BLaER1 treated with 17β-estradiol and CSF1 and Interleukin-3, amounts not matched to agents 10 nM and 100 nM (cell line): ENCODE results near the gene C5orf52.

ENCODE experiments used
- H3K27ac ChIP-seq, 11 experiments: shearing (Covaris generic); formaldehyde crosslinking; 2 replicates each; pipeline ENCODE4 v1.8.1; 2022
- H3K27me3 ChIP-seq, 11 experiments: shearing (Covaris generic); formaldehyde crosslinking; 2 replicates each; pipeline ENCODE4 v1.8.1; 2022
- H3K36me3 ChIP-seq, 11 experiments: shearing (Covaris generic); formaldehyde crosslinking; 2 replicates each; pipeline ENCODE4 v1.8.1; 2022
- H3K4me1 ChIP-seq, 10 experiments: shearing (Covaris generic); formaldehyde crosslinking; 2 replicates each; pipeline ENCODE4 v1.8.1; 2022
- H3K4me2 ChIP-seq, 11 experiments: shearing (Covaris generic); formaldehyde crosslinking; 2 replicates each; pipeline ENCODE4 v1.8.1; 2022
- H3K4me3 ChIP-seq, 10 experiments: shearing (Covaris generic); formaldehyde crosslinking; 2 replicates each; pipeline ENCODE4 v1.8.1; 2022
- H3K9ac ChIP-seq, 11 experiments: shearing (Covaris generic); formaldehyde crosslinking; 2 replicates each; pipeline ENCODE4 v1.8.1; 2022
- H3K9me3 ChIP-seq, 11 experiments: shearing (Covaris generic); formaldehyde crosslinking; replicated peaks in 1 of 11; 2 replicates each; pipeline ENCODE4 v1.8.1; 2022
- H4K20me1 ChIP-seq, 11 experiments: shearing (Covaris generic); formaldehyde crosslinking; 2 replicates each; pipeline ENCODE4 v1.8.1; 2022
- Cebpa-rat ChIP-seq, 11 experiments: shearing (Covaris generic); IDR thresholded peaks; 2 replicates each; pipeline ENCODE4 v1.8.1; 2022

The C5orf52 gene

DNA sequence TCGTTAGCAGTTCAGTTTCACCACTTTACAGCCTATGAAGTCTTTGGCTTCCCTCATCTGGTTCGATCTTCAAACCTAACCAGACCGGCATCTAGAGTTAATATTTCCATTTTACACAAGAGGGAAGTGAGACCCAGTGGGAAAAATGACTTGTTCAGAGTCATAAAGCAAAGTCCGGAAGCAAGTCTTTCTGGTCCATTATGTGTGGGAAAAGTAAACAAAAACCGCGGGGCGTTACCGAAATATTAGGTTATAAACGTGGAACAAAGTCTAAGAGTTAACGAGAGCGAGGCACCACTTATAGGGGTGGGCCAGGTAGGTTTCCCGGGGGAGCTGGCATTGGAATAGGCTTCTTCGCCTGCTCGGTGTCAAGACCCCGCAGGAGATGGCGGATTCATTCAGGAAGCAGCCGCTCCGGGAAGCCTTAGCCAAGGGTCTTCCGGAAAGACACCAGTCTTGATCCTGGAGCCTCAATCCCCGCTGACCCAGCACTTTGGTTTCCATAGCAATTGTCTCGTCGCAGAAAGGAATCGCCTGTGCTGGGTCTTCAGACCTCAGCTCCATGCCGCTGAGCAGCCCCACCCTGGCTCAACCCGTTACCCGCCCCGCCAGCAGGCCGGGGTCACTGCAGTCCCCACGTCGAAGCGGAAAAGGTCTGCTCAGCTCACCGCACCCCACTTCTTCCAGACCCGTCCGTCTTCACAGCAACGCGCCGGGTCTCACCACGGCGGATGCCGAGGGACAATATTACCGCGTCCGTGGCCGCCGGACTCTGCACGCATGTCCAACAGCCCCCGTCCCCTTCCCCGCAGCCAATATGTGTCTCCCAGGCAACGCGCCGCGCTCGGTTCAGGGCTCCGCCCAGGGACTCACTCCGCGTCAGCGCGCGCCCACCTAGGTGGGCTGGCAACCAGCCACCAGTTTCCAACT lies at the start of gene C5orf52:
Gene C5orf52 (plus strand): TSS at position 872 of the 930 bp plus-strand sequence. CDS start 82 bp downstream, outside the sequence.
- peak within 1 kb of the TSS in 6 of 11 experiments; percentile 6 to 68 (median 54); a peak in 9 of 22 replicates for H3K9ac ChIP-seq
- peaks cover 0 to 21% (median 8%) of the 10 kb centered on the region in 10 experiments; a peak in 11 of 20 replicates for H3K4me1 ChIP-seq

DNA sequence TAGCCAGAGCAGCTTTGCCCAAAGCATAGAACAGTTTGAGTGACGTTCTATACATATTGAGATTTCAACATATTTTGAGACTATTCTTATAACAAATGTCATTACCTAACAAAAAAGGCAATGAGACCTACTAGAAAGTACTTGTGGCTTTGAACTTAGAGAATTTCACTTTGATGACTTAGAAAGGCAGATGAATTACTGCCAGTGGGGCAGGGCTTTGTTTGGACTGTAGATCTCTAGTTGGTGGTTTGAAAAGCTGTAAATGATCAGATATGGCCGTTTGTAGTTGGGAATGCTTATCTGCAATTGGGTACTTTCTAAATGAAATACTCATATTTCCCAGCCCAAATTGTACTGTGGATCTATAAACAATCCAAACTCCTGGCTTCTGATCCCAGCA lies 47.2 kb upstream of the C5orf52 start:
- H3K4me1 ChIP-seq = no peaks in the 10 kb centered on the region
- H3K4me3 ChIP-seq = no peak overlapping the region
- H3K27ac ChIP-seq = no peak overlapping the region
- no peak overlapping the region for H3K9ac ChIP-seq
- H3K9me3 ChIP-seq = peaks cover 5 to 24% (median 12%) of the 10 kb centered on the region in 11 experiments; a peak in 16 of 22 replicates
- H4K20me1 ChIP-seq = no peaks in the 10 kb centered on the region
- H3K36me3 ChIP-seq = no peaks in the 10 kb centered on the region
- TF ChIP-seq Cebpa-rat (IDR thresholded peaks at IDR 0.05) = no peak
- H3K27me3 ChIP-seq = no peaks in the 10 kb centered on the region
- H3K4me2 ChIP-seq = no peak overlapping the region

More for the DNA sequence above, at the start of gene C5orf52:
- Histone ChIP-seq H3K36me3 (peaks cover 0 to 6% (median 0%) of the 10 kb centered on the region in 11 experiments; a peak in 2 of 22 replicates), H3K9me3 (peaks cover 12 to 32% (median 27%) of the 10 kb centered on the region in 11 experiments), H4K20me1 (no peaks in the 10 kb centered on the region), H3K4me2 (peak within 1 kb of the TSS; percentile 34 to 83 (median 56)), H3K27me3 (peaks cover 0 to 24% (median 19%) of the 10 kb centered on the region in 11 experiments; a peak in 18 of 22 replicates), H3K4me3 (peak within 1 kb of the TSS; percentile 0 to 60 (median 48); a peak in 19 of 20 replicates), H3K27ac (peak within 1 kb of the TSS in 7 of 11 experiments; percentile 15 to 81 (median 59); a peak in 13 of 22 replicates)
- no peak for TF ChIP-seq Cebpa-rat (IDR thresholded peaks at IDR 0.05)

DNA sequence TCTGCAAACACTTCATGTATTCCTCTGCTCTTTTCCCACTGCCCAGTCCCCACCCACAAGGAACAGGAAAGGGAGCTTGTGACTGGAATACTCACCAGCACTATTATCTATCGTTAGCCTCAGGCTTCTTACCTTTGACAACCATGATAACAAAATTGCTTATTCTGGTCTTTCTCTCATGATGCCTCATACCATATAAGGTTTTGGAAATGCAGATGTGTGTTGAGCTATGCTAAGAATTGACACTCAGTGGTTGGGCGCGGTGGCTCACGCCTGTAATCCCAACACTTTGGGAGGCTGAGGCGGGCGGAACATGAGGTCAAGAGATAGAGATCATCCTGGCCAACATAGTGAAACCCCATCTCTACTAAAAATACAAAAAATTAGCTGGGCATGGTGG lies 44.5 kb upstream of the C5orf52 start:
- Histone ChIP-seq H3K4me1 (peaks cover 0 to 11% (median 0%) of the 10 kb centered on the region in 10 experiments; a peak in 6 of 20 replicates), H3K4me3 (no peak overlapping the region), H4K20me1 (no peaks in the 10 kb centered on the region), H3K27ac (no peak overlapping the region), H3K36me3 (no peaks in the 10 kb centered on the region), H3K27me3 (no peaks in the 10 kb centered on the region), H3K9ac (no peak overlapping the region), H3K9me3 (peaks cover 8 to 23% (median 14%) of the 10 kb centered on the region in 11 experiments; a peak in 14 of 22 replicates), H3K4me2 (no peak overlapping the region)
- no peak for TF ChIP-seq Cebpa-rat (IDR thresholded peaks at IDR 0.05)

DNA sequence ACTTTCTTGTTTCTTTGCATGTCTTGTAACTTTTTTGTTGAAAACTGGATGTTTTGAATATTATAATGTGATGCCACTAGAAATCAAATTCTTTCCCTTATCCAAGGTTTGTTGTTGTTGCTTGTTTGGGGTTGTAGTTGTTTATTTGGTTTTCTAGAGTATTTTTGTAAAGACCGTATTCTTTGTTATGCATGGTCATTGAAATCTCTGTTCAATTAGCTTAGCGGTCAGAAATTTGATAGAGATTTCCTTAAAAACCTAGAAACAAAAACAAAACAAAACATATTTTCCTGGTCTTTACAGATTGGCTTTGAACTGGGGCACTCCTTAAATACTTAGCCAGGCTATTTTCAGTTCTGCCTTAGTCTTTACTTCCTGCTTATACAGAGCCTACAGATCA lies 41.0 kb upstream of the C5orf52 start:
- Histone ChIP-seq H3K27ac (no peak overlapping the region), H3K4me3 (no peak overlapping the region), H4K20me1 (no peaks in the 10 kb centered on the region), H3K36me3 (no peaks in the 10 kb centered on the region), H3K4me2 (peak overlapping the region in 2 of 11 experiments; percentile 6 to 39; a peak in 3 of 22 replicates), H3K4me1 (peaks cover 0 to 11% (median 0%) of the 10 kb centered on the region in 10 experiments; a peak in 6 of 20 replicates), H3K9ac (no peak overlapping the region), H3K27me3 (no peaks in the 10 kb centered on the region), H3K9me3 (peaks cover 0 to 14% (median 8%) of the 10 kb centered on the region in 11 experiments; a peak in 9 of 22 replicates)
- TF ChIP-seq Cebpa-rat (IDR thresholded peaks at IDR 0.05) = no peak

DNA sequence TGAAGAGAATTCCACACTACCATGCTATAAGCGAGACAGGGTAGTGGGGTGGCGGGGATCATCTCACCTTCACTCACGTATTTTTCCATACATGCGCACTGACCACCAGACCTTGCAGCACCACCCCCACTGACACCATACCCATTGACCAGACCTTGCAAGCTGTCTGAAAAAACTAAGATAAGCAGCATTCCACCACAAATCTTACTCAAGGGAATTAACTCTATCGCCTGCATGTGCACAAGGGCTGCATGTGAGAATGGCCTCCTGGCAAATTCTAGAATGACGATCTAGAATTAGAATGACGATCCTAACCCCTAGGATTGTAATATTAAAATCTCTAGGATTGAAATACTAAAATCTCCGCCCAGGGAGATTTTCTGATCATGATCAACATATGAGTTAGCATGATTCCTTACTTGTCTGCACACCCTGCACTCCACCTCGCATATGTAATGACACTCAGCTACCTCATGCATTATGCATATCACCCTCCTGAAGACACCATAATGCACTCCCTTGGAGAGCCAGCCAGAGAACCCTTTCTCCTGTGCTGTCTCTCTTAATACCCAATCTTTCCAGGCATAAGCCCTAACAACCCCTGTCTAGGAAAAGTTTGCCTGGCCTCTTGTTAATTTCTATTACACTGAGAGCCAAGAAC lies 30.8 kb upstream of the C5orf52 start:
- Histone ChIP-seq H3K9me3 (no peaks in the 10 kb centered on the region), H4K20me1 (no peaks in the 10 kb centered on the region), H3K9ac (no peak overlapping the region), H3K36me3 (no peaks in the 10 kb centered on the region), H3K4me1 (no peaks in the 10 kb centered on the region), H3K27me3 (no peaks in the 10 kb centered on the region), H3K4me2 (no peak overlapping the region), H3K27ac (no peak overlapping the region), H3K4me3 (no peak overlapping the region)
- no peak for TF ChIP-seq Cebpa-rat (IDR thresholded peaks at IDR 0.05)

DNA sequence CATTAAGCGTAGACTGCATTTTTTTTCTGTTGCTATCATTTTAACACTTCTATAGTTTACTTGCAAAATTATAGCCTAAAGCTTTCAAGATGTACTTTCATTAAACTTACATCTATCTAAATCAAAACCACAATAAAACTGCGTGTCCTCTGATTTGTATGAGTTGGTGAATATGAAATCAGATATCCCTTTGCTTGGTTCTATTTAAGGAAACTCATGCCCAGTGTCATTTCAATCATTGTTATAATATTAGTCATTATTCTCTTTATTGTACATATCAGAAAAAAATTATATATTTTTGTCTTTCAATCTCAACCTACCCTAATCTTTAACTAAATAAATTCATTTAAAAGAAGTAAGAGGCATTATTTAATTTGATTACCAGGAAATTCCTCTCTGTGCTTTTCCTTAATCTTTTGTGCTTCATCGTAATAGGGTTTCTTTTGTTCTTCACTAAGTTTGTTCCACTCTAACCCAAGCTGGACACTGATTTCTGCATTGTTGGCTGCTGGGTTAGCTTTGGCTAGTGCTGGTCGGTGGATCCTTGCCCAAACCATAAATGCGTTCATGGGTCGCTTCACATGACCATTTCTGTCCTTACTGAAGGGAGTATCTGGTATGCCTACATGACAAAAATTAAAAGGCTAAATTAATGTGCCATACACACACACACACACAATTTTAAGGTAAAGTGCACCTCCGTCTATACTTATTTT lies 22.9 kb upstream of the C5orf52 start:
- Histone ChIP-seq H3K4me2 (no peak overlapping the region), H3K4me3 (no peak overlapping the region)
- no peak for TF ChIP-seq Cebpa-rat (IDR thresholded peaks at IDR 0.05)

DNA sequence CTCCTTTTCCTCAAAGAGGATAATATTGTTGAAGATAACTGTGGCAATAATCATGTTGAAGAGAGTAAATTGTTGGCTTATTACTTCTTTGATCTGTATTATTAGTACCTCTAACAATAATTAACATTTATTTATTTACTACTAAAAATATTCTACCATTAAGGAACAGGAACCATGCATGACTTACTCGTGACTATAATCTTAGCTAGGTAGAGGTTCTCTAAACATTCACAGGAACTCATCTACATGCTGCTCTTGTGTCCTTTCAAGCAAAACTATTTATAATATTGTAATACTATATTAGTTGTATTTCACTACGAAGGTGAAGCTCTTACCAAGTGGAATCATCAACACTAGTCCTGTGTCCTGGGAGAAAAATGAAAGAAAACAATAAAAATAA lies 22.2 kb upstream of the C5orf52 start:
- Histone ChIP-seq H3K36me3 (peaks cover 0 to 9% (median 3%) of the 10 kb centered on the region in 11 experiments; a peak in 4 of 22 replicates), H4K20me1 (no peaks in the 10 kb centered on the region), H3K9ac (no peak overlapping the region), H3K4me1 (peaks cover 0 to 6% (median 0%) of the 10 kb centered on the region in 10 experiments; a peak in 4 of 20 replicates), H3K4me2 (peak overlapping the region in 4 of 11 experiments; percentile 9 to 30 (median 22); a peak in 3 of 22 replicates), H3K27ac (no peak overlapping the region), H3K9me3 (peaks cover 33 to 37% (median 34%) of the 10 kb centered on the region in 11 experiments), H3K27me3 (no peaks in the 10 kb centered on the region), H3K4me3 (no peak overlapping the region)
- TF ChIP-seq Cebpa-rat (IDR thresholded peaks at IDR 0.05) = no peak

More for the DNA sequence above, 22.9 kb upstream of the C5orf52 start:
- Histone ChIP-seq H3K36me3 (peaks cover 0 to 9% (median 3%) of the 10 kb centered on the region in 11 experiments; a peak in 4 of 22 replicates), H3K9me3 (peaks cover 26 to 30% (median 27%) of the 10 kb centered on the region in 11 experiments), H3K9ac (no peak overlapping the region), H4K20me1 (no peaks in the 10 kb centered on the region), H3K4me1 (peaks cover 0 to 6% (median 0%) of the 10 kb centered on the region in 10 experiments; a peak in 4 of 20 replicates), H3K27ac (no peak overlapping the region), H3K27me3 (no peaks in the 10 kb centered on the region)

DNA sequence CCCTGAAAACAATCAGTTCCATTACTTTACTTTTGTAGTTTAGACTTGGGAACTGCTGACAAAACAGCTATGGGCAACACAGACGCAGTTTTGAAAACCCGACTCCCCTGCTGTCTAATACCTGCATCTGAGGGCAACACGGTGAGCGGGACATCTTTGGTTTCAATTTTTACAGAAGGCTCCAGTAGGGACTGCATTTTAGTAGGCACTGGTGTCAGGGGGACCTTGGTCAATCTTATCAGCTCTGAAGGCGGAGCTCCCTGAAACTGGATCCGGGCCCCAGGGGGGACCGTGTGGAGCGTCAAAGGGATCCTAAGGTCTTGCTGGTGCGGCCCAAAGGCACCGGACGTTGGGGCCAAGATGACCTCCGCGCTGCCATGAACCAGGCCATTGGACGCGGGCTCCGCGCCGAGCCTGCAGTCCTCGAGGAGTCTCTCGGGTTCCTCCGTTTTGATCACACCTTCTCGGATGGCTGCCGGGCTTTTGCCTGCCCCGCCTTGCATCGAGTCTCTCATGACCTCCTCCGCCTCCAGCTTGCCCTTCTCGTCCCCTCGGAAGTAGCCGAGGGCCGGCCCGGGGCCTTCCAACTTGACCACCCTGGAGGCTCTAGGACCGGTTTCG lies 20.2 kb upstream of the C5orf52 start:
- Histone ChIP-seq H3K27ac (no peak overlapping the region), H3K27me3 (no peaks in the 10 kb centered on the region), H3K4me2 (no peak overlapping the region), H3K36me3 (peaks cover 0 to 9% (median 3%) of the 10 kb centered on the region in 11 experiments; a peak in 4 of 22 replicates), H3K4me1 (peaks cover 0 to 6% (median 0%) of the 10 kb centered on the region in 10 experiments; a peak in 4 of 20 replicates), H3K9me3 (peaks cover 53 to 57% (median 54%) of the 10 kb centered on the region in 11 experiments), H3K4me3 (no peak overlapping the region), H4K20me1 (no peaks in the 10 kb centered on the region), H3K9ac (no peak overlapping the region)
- no peak for TF ChIP-seq Cebpa-rat (IDR thresholded peaks at IDR 0.05)
